Measurements from ENCODE around the gene TBCD. TPM values are rescaled to one million over a fixed set of nuclear protein-coding genes. Genes with fewer than 3 reads are reported as not detected.
A peak's percentile ranks its signal among the peaks of the same experiment; 100 is the strongest.

Gene TBCD
- total and polyA plus RNA-seq, 4 donors, result 56.3 to 140 (median 92.8) TPM

DNA sequence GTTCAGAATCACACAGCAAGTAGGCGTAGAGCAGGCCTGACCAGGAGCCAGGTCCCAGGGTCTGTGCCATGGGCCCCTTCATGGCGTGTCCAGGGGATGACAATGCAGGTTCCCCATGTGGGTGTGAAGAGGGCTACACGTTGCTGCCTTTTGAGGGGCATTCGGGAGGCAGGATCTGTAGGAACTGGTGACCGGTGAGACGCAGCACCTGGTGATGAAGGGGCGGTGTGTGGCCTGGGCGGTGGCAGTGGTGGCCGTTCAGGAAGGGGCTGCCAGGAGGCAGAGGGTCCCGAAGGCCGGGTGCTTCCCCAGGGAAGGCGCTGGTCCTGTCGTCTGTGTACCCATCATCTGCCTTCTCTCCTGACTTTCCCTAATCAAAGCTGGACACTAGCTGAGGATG lies 53.4 kb downstream of the TBCD start:
- peaks cover 14% of the 10 kb centered on the region for H3K4me1 ChIP-seq (ENCODE audit: control insufficient read depth, insufficient read depth, low read length)
- no peak for DNase-seq (ENCODE audit: low read depth in 4 of 6, low spot score in 6 of 6)
- no peaks in the 10 kb centered on the region for H3K27me3 ChIP-seq (ENCODE audit: control insufficient read depth, insufficient read depth, low read length)
- WGBS (ENCODE audit: insufficient coverage), result 94% methylated on average over 13 of the region's 13 CpGs
- no peaks in the 10 kb centered on the region for H3K9me3 ChIP-seq (ENCODE audit: control insufficient read depth, insufficient read depth, low read length)
- no peak overlapping the region for H3K4me3 ChIP-seq (ENCODE audit: low read depth, low read length)
- H3K36me3 ChIP-seq (ENCODE audit: control insufficient read depth, insufficient read depth, low read length), result peaks cover 86% of the 10 kb centered on the region
- no peak overlapping the region for H3K27ac ChIP-seq (ENCODE audit: low read depth, low read length)

DNA sequence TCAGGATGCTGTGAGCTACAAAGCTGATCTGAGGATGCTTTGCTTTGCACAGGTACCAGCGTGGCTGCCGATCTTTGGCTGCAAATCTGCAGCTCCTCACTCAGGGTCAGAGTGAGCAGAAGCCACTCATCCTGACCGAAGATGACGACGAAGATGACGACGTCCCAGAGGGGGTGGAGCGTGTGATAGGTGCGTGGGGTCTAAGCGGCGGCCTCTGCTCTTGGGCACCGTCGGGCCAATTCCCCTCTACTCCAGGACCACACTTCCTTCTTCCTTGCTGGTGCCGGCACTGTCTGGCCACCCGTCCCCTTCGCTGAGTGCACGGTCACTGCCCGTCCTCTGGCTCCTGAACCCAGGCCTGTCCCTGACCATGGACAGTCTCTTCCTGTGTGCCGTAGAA lies 54.0 kb downstream of the TBCD start:
- Histone ChIP-seq H3K27me3 (ENCODE audit: control insufficient read depth, insufficient read depth, low read length) (no peaks in the 10 kb centered on the region), H3K36me3 (ENCODE audit: control insufficient read depth, insufficient read depth, low read length) (peaks cover 86% of the 10 kb centered on the region), H3K4me3 (ENCODE audit: low read depth, low read length) (no peak overlapping the region), H3K9me3 (ENCODE audit: control insufficient read depth, insufficient read depth, low read length) (no peaks in the 10 kb centered on the region), H3K27ac (ENCODE audit: low read depth, low read length) (no peak overlapping the region), H3K4me1 (ENCODE audit: control insufficient read depth, insufficient read depth, low read length) (peaks cover 14% of the 10 kb centered on the region)
- no peak for DNase-seq (ENCODE audit: low read depth in 4 of 6, low spot score in 6 of 6)
- WGBS (ENCODE audit: insufficient coverage), result 90% methylated on average over 14 of the region's 19 CpGs

DNA sequence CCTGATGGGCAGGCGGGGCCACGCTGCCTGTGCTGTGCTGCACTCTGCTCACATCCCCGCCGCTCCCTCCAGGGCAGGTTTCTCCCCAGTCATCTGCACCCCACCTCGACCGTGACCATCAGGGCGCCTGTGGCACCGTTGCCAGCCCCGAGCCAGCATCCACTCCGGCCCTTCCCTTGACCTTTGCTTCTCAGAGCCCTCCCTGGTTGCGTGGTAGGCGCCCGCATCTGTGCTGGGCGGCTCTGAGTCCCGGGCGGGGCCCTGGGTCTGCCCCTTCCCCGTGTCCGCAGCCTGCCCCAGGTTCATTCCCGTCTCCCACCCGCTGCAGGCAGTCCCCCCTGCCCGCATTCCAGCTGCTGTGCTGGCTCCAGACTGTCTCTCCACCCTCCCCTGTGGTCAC lies 54.8 kb downstream of the TBCD start:
- no peaks in the 10 kb centered on the region for H3K9me3 ChIP-seq (ENCODE audit: control insufficient read depth, insufficient read depth, low read length)
- H3K4me1 ChIP-seq (ENCODE audit: control insufficient read depth, insufficient read depth, low read length), result peaks cover 14% of the 10 kb centered on the region
- DNase-seq (ENCODE audit: low read depth in 4 of 6, low spot score in 6 of 6), result no peak
- H3K27ac ChIP-seq (ENCODE audit: low read depth, low read length), result no peak overlapping the region
- WGBS (ENCODE audit: insufficient coverage), result 96% methylated on average over 20 of the region's 21 CpGs
- peaks cover 85% of the 10 kb centered on the region for H3K36me3 ChIP-seq (ENCODE audit: control insufficient read depth, insufficient read depth, low read length)
- no peak overlapping the region for H3K4me3 ChIP-seq (ENCODE audit: low read depth, low read length)
- H3K27me3 ChIP-seq (ENCODE audit: control insufficient read depth, insufficient read depth, low read length), result no peaks in the 10 kb centered on the region

DNA sequence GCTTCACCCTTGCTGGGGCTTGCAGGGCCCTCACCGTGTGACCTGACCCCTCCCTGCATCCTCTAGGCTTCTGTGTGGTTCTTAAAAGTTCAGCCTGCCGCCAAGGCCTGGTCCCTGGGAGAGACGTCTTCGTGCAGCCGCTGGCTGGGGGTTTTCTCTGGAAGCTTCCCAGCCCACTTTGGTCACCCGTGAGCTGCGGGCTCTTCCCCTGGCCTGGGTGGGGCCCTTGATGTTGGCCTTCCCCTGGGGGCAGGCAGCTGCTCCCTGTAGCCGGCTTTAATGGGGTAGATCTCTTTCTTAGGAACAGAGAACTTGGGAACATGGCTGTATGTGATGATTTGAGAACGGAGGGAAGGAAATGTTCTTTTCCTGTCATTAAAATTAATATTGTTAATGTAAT lies 55.2 kb downstream of the TBCD start:
- DNase-seq (ENCODE audit: low read depth in 4 of 6, low spot score in 6 of 6), result no peak
- Histone ChIP-seq H3K4me3 (ENCODE audit: low read depth, low read length) (no peak overlapping the region), H3K4me1 (ENCODE audit: control insufficient read depth, insufficient read depth, low read length) (peaks cover 14% of the 10 kb centered on the region), H3K27me3 (ENCODE audit: control insufficient read depth, insufficient read depth, low read length) (no peaks in the 10 kb centered on the region), H3K36me3 (ENCODE audit: control insufficient read depth, insufficient read depth, low read length) (peaks cover 86% of the 10 kb centered on the region), H3K27ac (ENCODE audit: low read depth, low read length) (no peak overlapping the region), H3K9me3 (ENCODE audit: control insufficient read depth, insufficient read depth, low read length) (no peaks in the 10 kb centered on the region)
- 91% methylated on average over 8 of the region's 9 CpGs for WGBS (ENCODE audit: insufficient coverage)

DNA sequence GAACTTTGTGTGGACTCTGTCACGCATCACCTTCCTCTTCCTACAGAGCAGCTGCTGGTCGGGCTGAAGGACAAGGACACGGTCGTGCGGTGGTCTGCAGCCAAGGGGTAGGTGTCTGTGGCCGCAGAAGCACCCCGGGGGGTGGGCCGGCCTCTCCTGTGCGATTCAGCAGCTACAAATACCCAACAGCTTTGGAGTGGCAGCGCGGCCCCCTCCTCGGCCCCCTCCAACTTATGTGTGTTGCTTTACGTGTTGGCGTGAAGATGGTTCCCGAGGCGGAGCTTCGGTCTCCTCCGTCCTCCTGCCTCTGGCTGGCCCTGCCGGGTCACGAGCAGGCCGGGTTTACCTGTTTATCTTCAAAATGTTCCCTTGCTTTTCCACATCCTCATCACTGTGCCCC lies 55.7 kb downstream of the TBCD start:
- no peak for DNase-seq (ENCODE audit: low read depth in 4 of 6, low spot score in 6 of 6)
- Histone ChIP-seq H3K36me3 (ENCODE audit: control insufficient read depth, insufficient read depth, low read length) (peaks cover 88% of the 10 kb centered on the region), H3K27ac (ENCODE audit: low read depth, low read length) (no peak overlapping the region), H3K9me3 (ENCODE audit: control insufficient read depth, insufficient read depth, low read length) (no peaks in the 10 kb centered on the region), H3K4me1 (ENCODE audit: control insufficient read depth, insufficient read depth, low read length) (peaks cover 10% of the 10 kb centered on the region), H3K4me3 (ENCODE audit: low read depth, low read length) (no peak overlapping the region), H3K27me3 (ENCODE audit: control insufficient read depth, insufficient read depth, low read length) (no peaks in the 10 kb centered on the region)
- 97% methylated on average over 20 of the region's 21 CpGs for WGBS (ENCODE audit: insufficient coverage)

DNA sequence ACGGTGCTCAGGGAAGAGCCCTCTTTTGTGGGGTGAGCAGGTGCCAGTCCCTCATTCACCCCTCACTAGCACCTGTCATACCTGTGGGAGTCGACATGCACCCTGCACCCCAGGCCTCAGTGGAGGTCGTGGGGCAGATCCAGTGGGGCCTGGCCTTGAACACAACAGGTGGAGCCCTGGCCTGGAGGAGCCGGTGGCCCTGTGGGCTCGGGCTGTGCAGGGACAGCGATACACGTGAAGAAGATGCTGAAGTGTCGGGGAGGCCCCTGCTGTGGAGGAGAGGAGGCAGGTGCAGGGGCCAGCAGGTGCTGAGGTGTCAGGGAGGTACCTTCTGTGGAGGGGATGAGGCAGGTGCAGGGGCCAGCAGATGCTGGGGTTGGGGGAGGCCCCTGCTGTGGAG lies 56.1 kb downstream of the TBCD start:
- Histone ChIP-seq H3K4me3 (ENCODE audit: low read depth, low read length) (no peak overlapping the region), H3K36me3 (ENCODE audit: control insufficient read depth, insufficient read depth, low read length) (peaks cover 92% of the 10 kb centered on the region), H3K4me1 (ENCODE audit: control insufficient read depth, insufficient read depth, low read length) (peaks cover 9% of the 10 kb centered on the region), H3K9me3 (ENCODE audit: control insufficient read depth, insufficient read depth, low read length) (no peaks in the 10 kb centered on the region), H3K27ac (ENCODE audit: low read depth, low read length) (no peak overlapping the region), H3K27me3 (ENCODE audit: control insufficient read depth, insufficient read depth, low read length) (no peaks in the 10 kb centered on the region)
- no peak for DNase-seq (ENCODE audit: low read depth in 4 of 6, low spot score in 6 of 6)
- 96% methylated on average over 6 of the region's 8 CpGs for WGBS (ENCODE audit: insufficient coverage)

DNA sequence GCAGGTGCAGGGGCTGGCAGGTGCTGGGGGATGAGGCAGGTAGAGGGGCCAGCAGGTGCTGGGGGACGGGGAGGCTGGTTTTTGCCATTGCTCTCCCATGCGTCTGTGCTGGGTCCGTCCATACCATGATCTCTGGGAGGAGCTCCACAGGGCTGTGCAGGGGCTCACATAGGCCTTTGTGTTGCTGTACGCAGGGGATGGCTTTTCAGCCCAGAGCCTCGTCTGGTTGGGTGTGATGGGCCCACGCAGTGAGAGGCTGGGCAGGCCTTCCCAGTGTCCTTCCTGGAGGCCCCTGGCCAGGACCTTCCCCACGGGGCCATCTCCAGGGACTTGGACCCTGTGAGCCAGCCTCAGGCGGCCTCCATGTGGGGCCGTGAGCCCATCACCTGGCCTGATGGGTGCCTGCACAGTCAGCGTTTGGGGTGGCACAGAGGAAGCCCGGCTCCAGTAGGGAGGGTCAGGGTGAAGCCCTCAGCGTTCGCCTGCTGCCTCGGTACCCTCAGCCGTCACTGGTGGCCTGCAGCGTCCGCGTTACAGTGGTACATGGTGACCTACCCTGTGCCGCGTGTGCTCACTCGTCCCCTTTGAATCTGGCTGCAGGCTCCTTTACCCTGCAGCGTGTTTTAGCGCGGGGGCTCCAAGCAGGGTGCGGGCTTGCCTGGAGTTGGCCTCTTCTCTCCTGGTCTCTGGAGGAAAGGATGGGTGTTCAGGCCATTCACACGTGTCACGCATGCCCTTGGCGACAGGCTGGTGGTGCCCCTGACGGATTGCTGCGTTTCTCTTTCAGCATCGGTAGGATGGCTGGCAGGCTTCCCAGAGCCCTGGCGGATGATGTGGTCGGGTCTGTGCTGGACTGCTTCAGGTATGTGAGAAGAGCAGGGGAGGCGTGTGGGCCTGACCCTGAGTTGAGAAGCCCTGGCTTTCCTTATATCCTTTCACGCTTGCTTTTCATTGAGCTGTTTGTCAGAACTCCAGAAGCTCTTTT lies 57.3 kb downstream of the TBCD start:
- Histone ChIP-seq H3K4me1 (ENCODE audit: control insufficient read depth, insufficient read depth, low read length) (peaks cover 8% of the 10 kb centered on the region), H3K27ac (ENCODE audit: low read depth, low read length) (no peak overlapping the region), H3K4me3 (ENCODE audit: low read depth, low read length) (no peak overlapping the region), H3K36me3 (ENCODE audit: control insufficient read depth, insufficient read depth, low read length) (peaks cover 92% of the 10 kb centered on the region), H3K9me3 (ENCODE audit: control insufficient read depth, insufficient read depth, low read length) (no peaks in the 10 kb centered on the region), H3K27me3 (ENCODE audit: control insufficient read depth, insufficient read depth, low read length) (no peaks in the 10 kb centered on the region)
- peak in 1 of 6 donors; percentile 56 for DNase-seq (ENCODE audit: low read depth in 4 of 6, low spot score in 6 of 6)
- 76% methylated on average over 33 of the region's 35 CpGs for WGBS (ENCODE audit: insufficient coverage)

DNA sequence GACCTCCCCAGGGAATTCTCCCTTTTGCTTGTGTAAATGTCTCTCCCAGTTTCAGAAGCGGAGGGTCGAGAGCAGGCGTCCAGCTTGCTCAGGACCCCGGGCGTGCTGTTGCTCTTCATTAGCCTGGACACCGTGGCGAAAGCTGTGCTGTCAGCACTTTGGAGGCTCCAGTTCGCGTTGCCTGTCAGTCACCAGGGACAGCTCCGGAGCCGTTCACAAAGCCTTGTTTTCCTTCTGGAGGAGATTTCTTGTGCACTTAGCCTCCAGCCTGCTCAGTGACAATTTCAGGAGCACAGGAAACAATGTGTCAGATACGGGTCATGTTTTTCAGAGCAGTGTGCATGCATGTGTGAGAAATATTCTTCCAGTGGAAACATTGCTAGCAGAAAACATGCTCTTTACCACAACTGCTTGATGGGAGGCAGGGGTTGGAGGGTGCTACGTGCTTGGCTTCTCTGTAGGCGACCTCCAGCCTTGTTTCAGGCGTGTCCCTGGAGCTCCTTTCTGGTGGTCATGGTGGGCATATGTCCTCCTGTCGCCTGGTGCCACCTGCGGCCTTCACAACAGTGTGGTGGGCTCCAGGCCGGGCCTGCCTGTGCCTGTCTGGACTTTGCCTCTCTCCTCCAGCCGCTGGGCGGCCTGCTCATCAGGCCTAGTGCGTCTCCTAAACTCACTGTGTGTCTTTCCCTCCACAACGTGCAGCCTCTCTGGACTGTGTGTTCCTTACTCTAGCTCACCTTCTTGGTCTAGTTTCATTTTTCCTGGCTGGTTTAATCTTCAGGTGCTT lies 59.0 kb downstream of the TBCD start:
- Histone ChIP-seq H3K4me1 (ENCODE audit: control insufficient read depth, insufficient read depth, low read length) (no peaks in the 10 kb centered on the region), H3K36me3 (ENCODE audit: control insufficient read depth, insufficient read depth, low read length) (peaks cover 90% of the 10 kb centered on the region), H3K27ac (ENCODE audit: low read depth, low read length) (no peak overlapping the region), H3K9me3 (ENCODE audit: control insufficient read depth, insufficient read depth, low read length) (no peaks in the 10 kb centered on the region), H3K4me3 (ENCODE audit: low read depth, low read length) (no peak overlapping the region), H3K27me3 (ENCODE audit: control insufficient read depth, insufficient read depth, low read length) (no peaks in the 10 kb centered on the region)
- WGBS (ENCODE audit: insufficient coverage), result 85% methylated on average over 22 of the region's 22 CpGs
- DNase-seq (ENCODE audit: low read depth in 4 of 6, low spot score in 6 of 6), result no peak

DNA sequence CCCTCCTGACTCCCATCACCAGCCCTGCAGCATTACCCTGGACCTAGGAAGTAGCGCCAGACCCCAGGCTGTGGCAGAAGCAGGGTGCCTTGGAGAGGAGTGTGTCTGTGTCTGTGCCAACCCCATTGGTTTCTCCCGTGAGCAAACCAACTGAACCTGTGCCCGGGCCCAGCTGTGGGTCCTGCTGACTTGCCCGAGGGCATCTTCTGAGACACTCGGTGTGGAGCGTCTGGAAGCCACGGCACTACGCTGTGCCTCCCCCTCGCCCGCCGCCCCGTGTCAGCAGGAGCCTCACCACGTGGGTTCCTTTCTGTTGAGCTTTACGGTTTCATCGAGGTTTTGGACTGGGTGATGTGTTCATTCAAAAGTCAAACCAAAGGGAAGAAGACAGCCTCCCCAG lies 60.2 kb downstream of the TBCD start:
- no peak overlapping the region for H3K4me3 ChIP-seq (ENCODE audit: low read depth, low read length)
- peaks cover 88% of the 10 kb centered on the region for H3K36me3 ChIP-seq (ENCODE audit: control insufficient read depth, insufficient read depth, low read length)
- H3K27me3 ChIP-seq (ENCODE audit: control insufficient read depth, insufficient read depth, low read length), result no peaks in the 10 kb centered on the region
- H3K4me1 ChIP-seq (ENCODE audit: control insufficient read depth, insufficient read depth, low read length), result no peaks in the 10 kb centered on the region
- DNase-seq (ENCODE audit: low read depth in 4 of 6, low spot score in 6 of 6), result no peak
- WGBS (ENCODE audit: insufficient coverage), result 80% methylated on average over 8 of the region's 15 CpGs
- no peak overlapping the region for H3K27ac ChIP-seq (ENCODE audit: low read depth, low read length)
- no peaks in the 10 kb centered on the region for H3K9me3 ChIP-seq (ENCODE audit: control insufficient read depth, insufficient read depth, low read length)
